GM13976 (cell line): ENCODE data around the gene CDKN2B-AS1.

Experiments used
- DNase-seq: peaks from one replicate; pipeline ENCODE4 v3.0.0; 2012; ENCODE audit warnings: low spot score
- in situ Hi-C: fragments of 300-500 bp; cut with MboI; formaldehyde crosslinking; loops from one replicate; pipeline ENCODE4 v1.12.0; 2022; ENCODE audit warnings: low sequenced_read_pairs, mixed read lengths, inconsistent platforms; ENCODE audit not compliant: unreplicated experiment
- TF ChIP-seq, protein P1 (sequence below): IDR thresholded peaks from 2 replicates; pipeline ENCODE4 v1.5.1; 2012; ENCODE audit warnings: borderline replicate concordance, mild to moderate bottlenecking; ENCODE audit not compliant: insufficient read depth; ENCODE audit errors: extremely low read depth, missing control alignments, control extremely low read depth

Gene CDKN2B-AS1

GRCh38 chr9:22158927-22159346 lies 164.3 kb downstream of the CDKN2B-AS1 start:
- TF ChIP-seq, protein P1, sequence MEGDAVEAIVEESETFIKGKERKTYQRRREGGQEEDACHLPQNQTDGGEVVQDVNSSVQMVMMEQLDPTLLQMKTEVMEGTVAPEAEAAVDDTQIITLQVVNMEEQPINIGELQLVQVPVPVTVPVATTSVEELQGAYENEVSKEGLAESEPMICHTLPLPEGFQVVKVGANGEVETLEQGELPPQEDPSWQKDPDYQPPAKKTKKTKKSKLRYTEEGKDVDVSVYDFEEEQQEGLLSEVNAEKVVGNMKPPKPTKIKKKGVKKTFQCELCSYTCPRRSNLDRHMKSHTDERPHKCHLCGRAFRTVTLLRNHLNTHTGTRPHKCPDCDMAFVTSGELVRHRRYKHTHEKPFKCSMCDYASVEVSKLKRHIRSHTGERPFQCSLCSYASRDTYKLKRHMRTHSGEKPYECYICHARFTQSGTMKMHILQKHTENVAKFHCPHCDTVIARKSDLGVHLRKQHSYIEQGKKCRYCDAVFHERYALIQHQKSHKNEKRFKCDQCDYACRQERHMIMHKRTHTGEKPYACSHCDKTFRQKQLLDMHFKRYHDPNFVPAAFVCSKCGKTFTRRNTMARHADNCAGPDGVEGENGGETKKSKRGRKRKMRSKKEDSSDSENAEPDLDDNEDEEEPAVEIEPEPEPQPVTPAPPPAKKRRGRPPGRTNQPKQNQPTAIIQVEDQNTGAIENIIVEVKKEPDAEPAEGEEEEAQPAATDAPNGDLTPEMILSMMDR = no peak

GRCh38 chr9:22159586-22159985 lies 165.0 kb downstream of the CDKN2B-AS1 start:
- in situ Hi-C loops = no loop called here
- DNase-seq = no peak
- TF ChIP-seq, protein P1 = no peak

More at GRCh38 chr9:22158927-22159346, 164.3 kb downstream of the CDKN2B-AS1 start:
- DNase-seq = no peak
- in situ Hi-C loops = no loop called here

DNA sequence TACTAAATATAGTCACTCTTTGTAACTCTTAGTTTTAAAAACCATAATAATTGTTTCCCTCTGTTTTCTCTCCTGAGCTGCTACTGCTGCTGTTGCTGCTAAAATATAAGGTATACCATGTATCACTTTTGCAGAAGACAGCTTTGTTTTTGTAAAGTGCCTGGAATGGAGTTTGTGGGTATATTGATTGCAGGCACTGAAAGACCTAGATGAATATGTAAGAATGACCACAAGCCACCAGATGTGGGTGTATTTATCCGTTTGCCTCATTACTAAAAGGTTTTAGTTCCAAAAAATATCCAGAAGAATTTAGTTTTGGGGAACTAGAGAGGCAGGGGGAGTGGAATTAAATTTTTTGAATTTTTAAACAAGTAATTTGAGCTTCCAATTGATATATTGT lies 165.6 kb downstream of the CDKN2B-AS1 start:
- in situ Hi-C loops = no loop called here
- DNase-seq = no peak
- TF ChIP-seq, protein P1 = no peak

GRCh38 chr9:22165144-22165543 lies 170.6 kb downstream of the CDKN2B-AS1 start:
- TF ChIP-seq, protein P1 = no peak
- no peak for DNase-seq
- in situ Hi-C loops = no loop called here

- TF ChIP-seq, protein P1 = no peak
- DNase-seq = no peak
- in situ Hi-C loops = no loop called here
Observed at GRCh38 chr9:22169243-22169642, 174.7 kb downstream of the CDKN2B-AS1 start.

DNA sequence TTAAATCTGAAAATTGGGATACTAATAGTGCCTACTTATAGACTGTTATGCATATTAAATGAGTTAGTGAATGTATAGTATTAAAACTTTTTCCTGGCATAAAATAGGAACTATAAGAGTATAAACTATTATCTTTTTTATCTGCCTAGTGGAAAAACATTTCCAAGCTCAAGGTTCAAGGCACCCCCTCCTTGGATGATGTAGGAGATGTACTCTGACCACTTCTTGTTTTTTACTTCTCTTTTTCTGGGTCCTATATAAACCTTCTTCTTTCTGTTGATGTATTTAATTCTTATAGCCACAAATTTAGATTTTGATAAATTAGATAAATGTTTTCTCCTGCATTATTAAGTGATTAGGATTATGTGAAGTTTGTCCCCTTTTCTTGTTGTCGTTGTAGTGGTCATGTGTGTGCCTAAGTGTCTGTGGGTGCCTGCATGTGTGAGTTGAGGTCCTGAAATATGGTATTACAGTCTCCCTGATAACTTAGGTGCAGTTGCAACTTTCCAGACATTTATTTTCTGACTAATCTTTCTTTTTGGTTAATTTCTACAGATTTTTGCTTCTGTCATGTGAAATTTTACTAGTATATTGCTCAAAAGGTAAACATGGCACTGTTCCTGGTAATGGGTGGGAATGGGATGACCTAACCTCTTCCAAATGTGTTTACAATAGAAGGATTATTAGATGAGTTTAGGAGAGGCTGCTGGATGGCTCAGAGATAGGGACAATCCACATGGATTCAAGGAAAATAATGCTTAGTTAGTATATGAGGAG lies 175.3 kb downstream of the CDKN2B-AS1 start:
- in situ Hi-C loops = no loop called here
- TF ChIP-seq, protein P1 = no peak
- DNase-seq = no peak
